Adrenal gland (tissue), 5 donors: ENCODE data around the gene SCN4A.

ENCODE experiments used
- POLR2A ChIP-seq, 2 donors: fragments of 450-650 bp; IDR thresholded peaks; one replicate each; pipeline ENCODE4 v1.6.1; 2017; ENCODE audit warnings: antibody characterized with exemption in 2 of 2, mild to moderate bottlenecking in 2 of 2, moderate library complexity in 1 of 2
- TF ChIP-seq, protein P1 (sequence below), 6 experiments: fragments of 450-650 bp in 4 of 6; fragments of 200-600 bp in 2 of 6; sonication (generic) in 1 of 6; IDR thresholded peaks; 1 replicate in 5 of 6; 2 replicates in 1 of 6; pipeline versions ENCODE4 v1.5.1 to v1.8.0; 2016 to 2021; ENCODE audit warnings: antibody characterized with exemption in 6 of 6, mild to moderate bottlenecking in 2 of 6, moderate library complexity in 1 of 6
- donor health status: DM: no; HTN: no; CAD: no.

- TF ChIP-seq, protein P1, sequence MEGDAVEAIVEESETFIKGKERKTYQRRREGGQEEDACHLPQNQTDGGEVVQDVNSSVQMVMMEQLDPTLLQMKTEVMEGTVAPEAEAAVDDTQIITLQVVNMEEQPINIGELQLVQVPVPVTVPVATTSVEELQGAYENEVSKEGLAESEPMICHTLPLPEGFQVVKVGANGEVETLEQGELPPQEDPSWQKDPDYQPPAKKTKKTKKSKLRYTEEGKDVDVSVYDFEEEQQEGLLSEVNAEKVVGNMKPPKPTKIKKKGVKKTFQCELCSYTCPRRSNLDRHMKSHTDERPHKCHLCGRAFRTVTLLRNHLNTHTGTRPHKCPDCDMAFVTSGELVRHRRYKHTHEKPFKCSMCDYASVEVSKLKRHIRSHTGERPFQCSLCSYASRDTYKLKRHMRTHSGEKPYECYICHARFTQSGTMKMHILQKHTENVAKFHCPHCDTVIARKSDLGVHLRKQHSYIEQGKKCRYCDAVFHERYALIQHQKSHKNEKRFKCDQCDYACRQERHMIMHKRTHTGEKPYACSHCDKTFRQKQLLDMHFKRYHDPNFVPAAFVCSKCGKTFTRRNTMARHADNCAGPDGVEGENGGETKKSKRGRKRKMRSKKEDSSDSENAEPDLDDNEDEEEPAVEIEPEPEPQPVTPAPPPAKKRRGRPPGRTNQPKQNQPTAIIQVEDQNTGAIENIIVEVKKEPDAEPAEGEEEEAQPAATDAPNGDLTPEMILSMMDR (IDR thresholded peaks at IDR 0.05) = no peak
- no peak for TF ChIP-seq POLR2A (IDR thresholded peaks at IDR 0.05)
Measured at GRCh38 chr17:64001763-64002529, 29.2 kb upstream of the SCN4A start.
